WI38 (cell line): ENCODE results near the gene DAD1.

ENCODE experiments used
- H3K4me3 ChIP-seq: 2 replicates; pipeline ENCODE4 v1.5.1; 2011; ENCODE audit warnings: low read depth, mild to moderate bottlenecking, control low read depth, low read length
- CTCF ChIP-seq: IDR thresholded peaks from 2 replicates; pipeline ENCODE4 v1.5.1; 2012; ENCODE audit warnings: low read depth, mild to moderate bottlenecking, control low read depth, low read length

The DAD1 gene

DNA sequence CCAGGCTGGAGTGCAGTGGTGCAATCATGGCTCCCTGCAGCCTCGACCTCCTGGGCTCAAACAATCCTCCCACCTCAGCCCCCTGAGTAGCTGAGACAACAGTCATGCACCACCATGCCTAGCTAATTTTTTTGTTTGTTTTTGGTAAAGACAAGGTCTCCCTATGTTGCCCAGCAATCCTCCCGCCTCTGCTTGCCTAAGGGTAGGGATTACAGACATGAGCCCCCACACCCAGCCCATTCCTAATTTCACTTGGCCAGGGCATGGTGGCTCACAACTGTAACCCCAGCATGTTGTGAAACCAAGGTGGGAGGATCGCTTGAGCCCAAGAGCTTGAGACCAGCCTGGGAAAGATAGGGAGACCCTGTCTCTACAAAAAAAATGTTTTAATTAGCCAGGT is 9.1 kb downstream of the DAD1 start:
- TF ChIP-seq CTCF, result no peak
- no peak overlapping the region for H3K4me3 ChIP-seq

DNA sequence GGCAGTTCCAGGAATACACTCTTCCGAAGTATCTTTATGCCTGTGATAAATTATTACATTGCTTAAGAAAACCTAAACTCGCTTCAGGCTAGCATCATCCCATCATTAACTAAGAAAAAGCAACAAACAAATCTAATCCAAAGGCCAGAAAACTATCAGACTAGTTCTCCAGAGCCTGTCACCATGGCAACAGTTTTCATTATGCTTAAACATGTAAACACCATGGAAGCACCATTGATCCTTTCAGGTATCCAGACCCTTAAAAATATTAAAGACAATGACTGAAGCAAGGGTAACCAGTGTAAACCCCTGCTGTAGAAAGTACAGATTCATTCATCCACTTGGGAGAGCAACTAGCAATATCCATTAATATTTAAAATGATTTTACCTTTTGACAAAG is 9.8 kb downstream of the DAD1 start:
- TF ChIP-seq CTCF, result no peak
- H3K4me3 ChIP-seq, result no peak overlapping the region

- TF ChIP-seq CTCF, result no peak
- H3K4me3 ChIP-seq, result no peak overlapping the region
Measured at GRCh38 chr14:22577334-22577908, 11.6 kb downstream of the DAD1 start.

- TF ChIP-seq CTCF, result no peak
- H3K4me3 ChIP-seq, result no peak overlapping the region
Measured at GRCh38 chr14:22573804-22574203, 15.2 kb downstream of the DAD1 start.

DNA sequence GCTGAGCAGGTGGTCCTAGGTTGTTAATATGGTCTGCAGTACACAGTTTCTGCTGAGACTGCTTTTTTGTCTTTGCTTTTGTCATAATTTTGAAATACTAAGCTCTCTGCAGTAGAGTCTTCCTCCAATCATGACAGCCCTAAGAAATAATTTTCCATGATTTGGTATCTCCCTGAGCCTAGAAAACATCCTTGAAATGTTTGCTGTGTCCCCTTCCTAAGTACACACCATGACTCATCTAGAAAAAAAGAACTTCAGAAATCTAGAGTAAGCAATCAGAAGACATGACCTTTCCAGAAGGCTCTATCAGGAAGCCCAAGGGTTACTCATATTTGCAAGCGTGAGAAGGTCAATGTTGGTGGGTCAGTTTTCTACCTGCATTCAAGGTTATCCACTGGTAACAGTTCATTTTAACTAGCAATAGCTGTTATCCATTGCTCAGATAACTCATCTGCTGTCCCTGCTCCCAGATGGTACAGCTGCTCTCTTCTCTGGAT is 16.4 kb downstream of the DAD1 start:
- TF ChIP-seq CTCF, result no peak
- H3K4me3 ChIP-seq, result no peak overlapping the region

DNA sequence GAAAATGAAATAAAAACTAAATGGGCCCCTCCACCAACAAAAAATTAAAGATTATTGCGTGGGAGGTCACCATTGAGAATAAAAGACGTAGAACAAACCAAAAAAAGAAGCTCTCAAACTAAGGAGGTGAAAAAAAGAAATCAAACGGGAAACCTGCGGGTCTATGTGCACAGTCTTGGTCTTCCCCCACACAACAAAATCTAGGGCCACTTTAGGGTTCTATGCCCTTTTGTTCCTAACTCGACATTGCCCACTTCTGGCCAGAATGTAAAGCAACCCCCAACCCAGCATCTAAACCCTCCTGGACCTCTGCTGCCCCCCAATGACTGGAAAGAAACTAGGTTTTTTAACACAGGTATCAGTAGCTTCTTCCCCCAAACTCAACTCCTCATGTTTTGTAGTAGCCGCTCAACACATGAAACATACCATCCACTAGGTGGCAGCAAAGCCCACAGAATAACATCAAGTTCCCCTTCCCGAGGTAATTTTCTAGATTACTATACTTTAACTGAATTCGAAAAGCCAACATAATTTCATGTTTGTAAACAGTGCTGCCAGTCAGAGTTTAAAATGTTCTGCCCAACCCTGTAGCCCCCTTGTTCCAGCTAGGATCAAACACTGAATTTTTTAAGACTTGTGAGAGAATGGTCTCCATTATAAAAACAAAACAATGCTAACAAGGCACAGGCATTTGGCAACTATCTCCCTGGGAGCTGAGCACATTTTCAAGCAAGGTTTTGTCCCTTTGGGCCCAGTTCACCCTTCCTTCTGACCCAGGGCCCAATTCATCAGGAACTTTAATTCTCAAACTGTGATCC is 18.7 kb downstream of the DAD1 start:
- H3K4me3 ChIP-seq, result no peak overlapping the region
- peak; percentile 51 for TF ChIP-seq CTCF

- H3K4me3 ChIP-seq, result no peak overlapping the region
- no peak for TF ChIP-seq CTCF
Measured at GRCh38 chr14:22569737-22570131, 19.3 kb downstream of the DAD1 start.
